Hepatic stellate cell (primary cell): ENCODE measurements around the gene RICTOR.

Source experiments
- DNase-seq: peaks from one replicate; pipeline ENCODE4 v3.0.0; 2011; ENCODE audit warnings: low spot score

Gene RICTOR

DNA sequence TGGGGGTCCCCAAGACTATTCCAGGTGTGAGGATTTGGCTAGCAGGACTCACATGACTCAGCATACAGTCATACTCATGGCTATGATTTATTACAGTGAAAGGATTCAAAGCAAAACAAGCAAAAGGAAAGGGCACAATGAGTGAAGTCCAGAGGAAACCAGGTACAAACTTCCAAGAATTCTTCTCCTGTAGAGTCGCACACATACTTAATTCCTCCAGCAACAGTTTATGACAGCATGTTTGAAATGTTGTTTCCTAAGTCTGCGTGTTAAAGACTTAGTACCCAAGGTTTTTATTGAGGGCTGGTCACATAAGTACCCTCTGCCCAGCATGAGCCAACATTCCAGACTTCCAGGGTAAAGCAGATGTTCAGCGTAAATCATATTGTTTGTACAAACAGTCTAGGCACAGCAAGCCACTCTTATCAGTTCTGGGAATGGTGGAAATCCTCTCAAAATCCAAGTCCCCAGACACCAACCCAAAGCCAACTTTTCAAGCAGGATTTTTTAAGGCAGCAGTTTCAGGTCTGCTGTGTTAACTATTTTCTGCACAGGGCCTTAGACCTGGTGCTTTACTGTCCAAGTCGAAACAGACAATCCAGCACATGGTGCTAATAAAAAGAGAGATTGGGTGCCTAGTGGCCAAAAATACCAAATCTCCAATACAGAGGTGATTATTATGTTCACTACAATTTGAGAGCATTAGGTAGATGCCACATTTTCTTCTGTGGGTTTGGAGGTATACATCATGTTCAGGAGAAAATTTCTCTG lies 18.6 kb upstream of the RICTOR start:
- DNase-seq, result no peak

GRCh38 chr5:39091940-39092580 lies 17.9 kb upstream of the RICTOR start:
- DNase-seq, result no peak

DNA sequence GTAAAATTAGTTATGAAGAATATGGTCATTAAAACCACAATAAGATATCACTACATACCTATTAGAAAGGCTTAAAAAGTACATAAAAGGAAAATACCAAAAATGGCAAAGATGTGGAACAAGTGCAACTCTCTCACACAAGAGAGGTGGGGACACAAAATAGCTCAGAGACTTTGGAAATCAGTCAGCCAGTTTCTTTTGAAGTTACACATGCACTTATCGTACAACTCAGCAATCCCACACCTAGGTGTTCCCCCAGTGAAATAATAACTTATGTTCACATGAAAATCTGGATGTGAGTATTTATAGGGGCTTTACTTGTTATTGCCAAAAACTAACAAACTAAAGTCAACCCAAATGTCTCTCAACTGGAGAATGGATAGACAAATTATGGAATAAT lies 9.8 kb upstream of the RICTOR start:
- DNase-seq, result no peak

DNA sequence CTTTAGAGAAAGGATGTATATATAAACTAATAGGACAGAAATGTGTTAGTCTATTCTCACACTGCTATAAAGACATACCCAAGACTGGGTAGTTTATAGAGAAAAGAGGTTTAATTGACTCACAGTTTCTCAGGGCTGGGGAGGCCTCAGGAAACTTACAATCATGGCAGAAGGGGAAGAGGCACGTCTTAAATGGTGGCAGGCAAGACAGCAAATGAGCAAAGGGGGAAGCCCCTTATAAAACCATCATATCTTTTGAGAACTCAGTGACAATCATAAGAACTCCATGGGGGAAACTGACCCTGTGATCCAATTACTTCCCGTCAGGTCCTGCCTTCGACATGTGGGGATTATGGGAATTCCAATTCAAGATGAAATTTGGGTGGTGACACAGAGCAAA lies 8.8 kb upstream of the RICTOR start:
- no peak for DNase-seq

- DNase-seq, result peak; percentile 42
These were observed 6.5 kb upstream of the RICTOR start for GRCh38 chr5:39080597-39081204.

DNA sequence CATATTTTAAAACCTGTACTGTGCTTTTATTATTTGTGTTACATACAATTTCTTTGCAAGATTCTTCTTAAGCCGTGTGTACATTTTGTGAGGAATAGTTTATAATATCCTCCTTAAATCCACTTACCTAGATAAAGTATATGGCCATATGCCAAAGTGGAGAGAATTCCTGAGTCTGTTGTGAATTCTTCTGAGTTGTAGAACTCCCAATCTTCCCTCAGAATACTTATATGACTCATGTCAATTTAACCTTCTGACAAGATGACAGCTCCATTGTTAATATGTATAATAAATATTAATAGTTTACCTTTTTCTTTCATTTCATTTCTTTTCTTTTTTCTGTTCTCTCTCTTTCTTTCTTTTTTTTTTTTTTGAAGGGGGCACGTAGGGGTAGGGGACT lies 6.0 kb upstream of the RICTOR start:
- DNase-seq, result no peak

GRCh38 chr5:39079147-39079546 lies 4.9 kb upstream of the RICTOR start:
- DNase-seq, result no peak

- DNase-seq, result peak; percentile 53
These were observed 2.8 kb upstream of the RICTOR start for GRCh38 chr5:39076757-39077728.

GRCh38 chr5:39076101-39076756 lies 2.0 kb upstream of the RICTOR start:
- DNase-seq, result no peak

- no peak for DNase-seq
These were observed 507 bp downstream of the RICTOR start for GRCh38 chr5:39073767-39074016.

- peak; percentile 46 for DNase-seq
These were observed 1.1 kb downstream of the RICTOR start for GRCh38 chr5:39072925-39073766.

DNA sequence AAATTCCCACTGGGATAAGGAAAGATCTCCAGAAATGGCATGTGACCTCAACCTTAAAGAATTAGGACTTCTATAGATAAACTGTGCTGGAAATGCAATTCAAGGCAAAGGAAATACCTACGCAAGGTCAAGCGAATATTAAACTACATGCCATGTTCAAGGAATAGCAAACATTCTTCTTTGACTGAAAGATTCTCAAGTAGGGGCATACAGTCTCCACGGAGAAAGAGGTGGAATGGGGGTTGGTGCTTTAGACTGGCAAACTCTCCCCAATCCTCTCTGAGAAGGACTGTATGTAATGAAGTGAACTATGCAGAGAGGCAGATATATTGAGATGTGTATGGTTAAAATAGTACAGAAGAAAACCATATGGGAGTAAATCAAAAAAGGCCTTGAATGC lies 6.1 kb downstream of the RICTOR start:
- DNase-seq, result no peak

- DNase-seq, result no peak
These were observed 9.7 kb downstream of the RICTOR start for GRCh38 chr5:39064450-39064849.

DNA sequence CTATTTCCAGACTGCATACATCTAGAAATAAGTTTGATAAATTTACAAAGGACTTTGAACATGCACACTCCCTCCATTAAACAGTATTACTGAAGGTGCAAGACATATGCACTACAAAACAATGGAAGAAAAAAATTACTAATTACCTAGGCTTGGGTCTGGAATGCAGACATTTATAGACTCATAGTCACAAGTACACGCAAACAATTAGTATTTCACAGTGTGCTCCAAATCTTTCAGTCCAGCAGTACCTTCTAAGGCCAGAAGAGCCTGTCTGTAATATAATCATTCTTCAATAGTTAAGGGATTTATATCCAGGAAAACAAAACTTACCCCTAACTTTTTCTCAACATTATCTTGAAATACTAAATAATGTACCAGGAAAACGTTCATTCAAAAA lies 11.2 kb downstream of the RICTOR start:
- no peak for DNase-seq

DNA sequence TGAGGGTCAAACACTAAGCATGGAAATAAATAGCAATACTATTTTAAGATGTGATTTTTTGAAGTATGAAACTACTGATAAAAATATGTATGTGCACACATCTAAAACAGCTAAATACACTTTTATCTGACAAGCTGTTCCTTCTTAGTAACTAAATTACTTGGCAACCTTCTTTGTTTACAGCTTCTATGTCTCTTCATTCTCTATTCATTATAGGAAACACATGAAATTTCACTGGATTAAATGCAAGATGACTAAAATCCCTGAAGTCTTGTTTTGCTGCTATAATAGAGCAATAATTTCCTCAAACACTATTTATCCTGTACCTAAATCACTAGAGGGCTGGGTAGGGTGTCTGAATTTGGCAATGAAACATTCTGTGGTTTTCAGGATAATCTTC lies 11.7 kb downstream of the RICTOR start:
- DNase-seq, result no peak

GRCh38 chr5:39062104-39062503 lies 12.1 kb downstream of the RICTOR start:
- DNase-seq, result no peak

- no peak for DNase-seq
These were observed 15.1 kb downstream of the RICTOR start for GRCh38 chr5:39059064-39059463.

GRCh38 chr5:39058178-39058921 lies 15.8 kb downstream of the RICTOR start:
- DNase-seq, result no peak

- no peak for DNase-seq
These were observed 16.5 kb downstream of the RICTOR start for GRCh38 chr5:39057734-39058133.

DNA sequence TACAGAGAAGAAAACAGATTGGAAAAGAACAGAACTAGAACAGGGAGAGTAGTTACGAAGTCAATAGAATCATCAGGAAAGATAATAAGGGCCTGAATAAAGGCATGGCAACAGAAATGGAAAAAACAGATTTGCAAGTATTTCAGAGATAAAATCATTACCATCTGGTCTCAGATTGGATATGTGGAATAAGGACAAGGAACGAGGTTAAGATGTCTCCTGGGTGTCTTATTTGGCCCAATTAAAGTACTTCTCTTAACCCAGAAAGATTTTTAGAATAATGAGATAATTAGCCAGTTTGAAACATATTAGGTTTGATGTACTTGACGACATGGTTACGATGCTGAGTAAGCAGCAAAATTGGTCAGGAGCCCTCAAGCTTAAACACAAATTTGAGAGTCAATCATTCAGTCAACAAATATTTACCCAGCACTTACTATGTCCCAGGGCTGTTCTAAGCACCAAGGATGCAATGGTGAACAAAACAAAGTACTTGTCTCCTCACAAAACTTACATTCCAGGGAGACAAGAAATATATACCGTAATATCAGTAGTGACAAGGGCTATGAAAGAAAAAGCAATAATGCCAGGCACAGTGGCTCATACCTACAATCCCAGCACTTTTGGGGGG lies 18.3 kb downstream of the RICTOR start:
- DNase-seq, result no peak
